ENCODE measurements around the gene FBXO21.
A peak's percentile ranks its signal among the peaks of the same experiment; 100 is the strongest.
"Not testable (repeated sequence)": the region's sequence is repeated elsewhere in the genome, so short reads cannot be mapped to it uniquely, and the experiment has no call there.

Gene FBXO21

DNA sequence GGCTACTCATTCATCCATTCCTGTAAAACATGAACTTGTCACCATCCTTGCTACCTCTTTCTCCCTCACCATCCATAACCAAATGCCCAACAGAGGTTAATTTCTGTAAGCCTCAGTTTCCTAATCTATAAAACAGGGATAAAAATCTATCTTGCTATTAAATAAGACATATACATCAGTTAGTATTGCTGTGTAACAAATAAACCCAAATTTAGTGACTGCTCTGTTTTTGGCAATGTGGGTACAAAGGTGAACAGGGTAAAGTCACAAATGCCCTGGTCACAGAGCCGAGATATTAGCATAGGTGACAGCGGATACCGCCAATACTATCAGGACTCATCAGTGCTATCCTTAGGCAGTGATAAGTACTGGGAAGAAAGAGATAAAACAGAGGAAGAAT is 3.6 kb upstream of the FBXO21 start:
- TF ChIP-seq, protein P1, sequence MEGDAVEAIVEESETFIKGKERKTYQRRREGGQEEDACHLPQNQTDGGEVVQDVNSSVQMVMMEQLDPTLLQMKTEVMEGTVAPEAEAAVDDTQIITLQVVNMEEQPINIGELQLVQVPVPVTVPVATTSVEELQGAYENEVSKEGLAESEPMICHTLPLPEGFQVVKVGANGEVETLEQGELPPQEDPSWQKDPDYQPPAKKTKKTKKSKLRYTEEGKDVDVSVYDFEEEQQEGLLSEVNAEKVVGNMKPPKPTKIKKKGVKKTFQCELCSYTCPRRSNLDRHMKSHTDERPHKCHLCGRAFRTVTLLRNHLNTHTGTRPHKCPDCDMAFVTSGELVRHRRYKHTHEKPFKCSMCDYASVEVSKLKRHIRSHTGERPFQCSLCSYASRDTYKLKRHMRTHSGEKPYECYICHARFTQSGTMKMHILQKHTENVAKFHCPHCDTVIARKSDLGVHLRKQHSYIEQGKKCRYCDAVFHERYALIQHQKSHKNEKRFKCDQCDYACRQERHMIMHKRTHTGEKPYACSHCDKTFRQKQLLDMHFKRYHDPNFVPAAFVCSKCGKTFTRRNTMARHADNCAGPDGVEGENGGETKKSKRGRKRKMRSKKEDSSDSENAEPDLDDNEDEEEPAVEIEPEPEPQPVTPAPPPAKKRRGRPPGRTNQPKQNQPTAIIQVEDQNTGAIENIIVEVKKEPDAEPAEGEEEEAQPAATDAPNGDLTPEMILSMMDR (IDR thresholded peaks at IDR 0.05; ENCODE audit: insufficient read depth, low read length, missing control alignments) = no peak
- no peak for DNase-seq (ENCODE audit: low read depth, low spot score)
- no peak overlapping the region for H3K4me3 ChIP-seq (ENCODE audit: low read depth, low read length)
- ChIA-PET CTCF (no interaction called here), POLR2A (no interaction called here)

DNA sequence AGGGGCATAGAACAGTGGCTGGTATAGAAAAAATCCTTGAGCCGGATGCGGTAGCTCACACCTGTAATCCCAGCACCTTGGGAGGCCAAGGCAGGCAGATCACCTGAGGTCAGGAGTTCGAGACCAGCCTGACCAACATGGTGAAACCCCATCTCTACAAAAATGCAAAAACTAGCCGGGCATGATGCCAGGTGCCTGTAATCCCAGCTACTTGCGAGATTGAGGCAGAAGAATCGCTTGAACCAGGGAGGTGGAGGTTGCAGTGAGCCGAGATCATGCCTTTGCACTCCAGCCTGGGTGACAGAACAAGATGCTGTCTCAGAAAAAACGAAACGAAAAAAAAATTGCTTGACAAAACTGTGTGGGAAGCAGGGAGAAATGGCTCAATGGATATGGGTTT is 2.3 kb upstream of the FBXO21 start:
- H3K4me3 ChIP-seq (ENCODE audit: low read depth, low read length); POLR2A ChIA-PET; DNase-seq (ENCODE audit: low read depth, low spot score): not testable (repeated sequence)
- CTCF ChIA-PET = interaction anchor here (1.2 to 2.3 kb wide), 3 partner anchors 19 to 664 kb away, joined by 4 to 5 read pairs (median 5); no protein-coding TSS in a partner anchor

DNA sequence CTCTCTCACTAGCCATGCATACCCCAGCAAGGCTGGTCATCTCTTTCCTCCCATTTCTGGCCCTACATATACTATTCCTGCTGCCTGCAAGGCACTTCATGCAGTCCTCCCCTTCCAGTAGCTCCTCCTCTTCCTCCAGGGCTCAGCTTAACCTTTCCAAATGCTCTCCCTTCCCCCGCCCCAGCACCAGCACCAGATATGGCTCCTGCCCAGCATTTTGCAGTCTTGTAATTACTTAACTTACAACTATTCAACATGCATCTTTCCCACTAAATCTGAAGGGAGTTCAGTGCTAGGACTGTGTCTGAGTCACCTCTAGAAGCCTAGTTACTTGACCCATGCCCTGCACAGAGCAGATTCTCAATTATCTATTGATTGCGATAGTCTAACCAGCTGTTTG is 1.8 kb upstream of the FBXO21 start:
- no peak for DNase-seq (ENCODE audit: low read depth, low spot score)
- POLR2A ChIA-PET = no interaction called here
- TF ChIP-seq, protein P1 (IDR thresholded peaks at IDR 0.05; ENCODE audit: insufficient read depth, low read length, missing control alignments) = no peak
- CTCF ChIA-PET = interaction anchor here (1.2 to 2.3 kb wide), 3 partner anchors 20 to 665 kb away, joined by 4 to 5 read pairs (median 5); no protein-coding TSS in a partner anchor
- H3K4me3 ChIP-seq (ENCODE audit: low read depth, low read length) = no peak overlapping the region

DNA sequence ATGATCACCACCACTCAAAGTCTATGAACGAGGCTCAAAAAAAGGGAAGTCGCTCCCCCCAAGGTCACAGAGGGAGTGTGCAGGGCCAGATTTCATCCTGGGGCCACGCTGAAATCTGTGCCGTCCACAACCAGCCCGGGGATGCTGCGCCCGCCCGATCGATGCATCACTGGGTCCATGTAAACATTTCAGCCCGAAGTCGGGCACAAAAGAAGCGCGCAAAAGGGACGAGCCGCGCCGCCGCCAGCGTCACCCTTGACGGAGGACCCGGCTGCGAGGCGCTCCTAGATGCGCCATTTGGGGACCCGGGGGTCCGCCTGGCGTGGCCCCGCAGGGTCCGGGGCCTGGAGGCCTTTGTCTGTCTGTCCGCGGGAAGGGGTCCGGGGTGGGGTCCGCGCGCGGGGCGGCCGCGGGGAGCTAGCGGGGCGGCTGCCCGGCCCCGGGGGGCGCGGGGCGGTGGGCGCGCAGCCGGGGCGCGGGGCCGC is 503 bp downstream of the FBXO21 start:
- DNase-seq (ENCODE audit: low read depth, low spot score) = no peak
- POLR2A ChIA-PET = no interaction called here
- TF ChIP-seq, protein P1 (IDR thresholded peaks at IDR 0.05; ENCODE audit: insufficient read depth, low read length, missing control alignments) = no peak
- H3K4me3 ChIP-seq (ENCODE audit: low read depth, low read length) = peak overlapping the region; percentile 95
- CTCF ChIA-PET = interaction anchor here (0.9 kb wide), 1 partner anchor 164 kb away, joined by 4 read pairs; no protein-coding TSS in a partner anchor

DNA sequence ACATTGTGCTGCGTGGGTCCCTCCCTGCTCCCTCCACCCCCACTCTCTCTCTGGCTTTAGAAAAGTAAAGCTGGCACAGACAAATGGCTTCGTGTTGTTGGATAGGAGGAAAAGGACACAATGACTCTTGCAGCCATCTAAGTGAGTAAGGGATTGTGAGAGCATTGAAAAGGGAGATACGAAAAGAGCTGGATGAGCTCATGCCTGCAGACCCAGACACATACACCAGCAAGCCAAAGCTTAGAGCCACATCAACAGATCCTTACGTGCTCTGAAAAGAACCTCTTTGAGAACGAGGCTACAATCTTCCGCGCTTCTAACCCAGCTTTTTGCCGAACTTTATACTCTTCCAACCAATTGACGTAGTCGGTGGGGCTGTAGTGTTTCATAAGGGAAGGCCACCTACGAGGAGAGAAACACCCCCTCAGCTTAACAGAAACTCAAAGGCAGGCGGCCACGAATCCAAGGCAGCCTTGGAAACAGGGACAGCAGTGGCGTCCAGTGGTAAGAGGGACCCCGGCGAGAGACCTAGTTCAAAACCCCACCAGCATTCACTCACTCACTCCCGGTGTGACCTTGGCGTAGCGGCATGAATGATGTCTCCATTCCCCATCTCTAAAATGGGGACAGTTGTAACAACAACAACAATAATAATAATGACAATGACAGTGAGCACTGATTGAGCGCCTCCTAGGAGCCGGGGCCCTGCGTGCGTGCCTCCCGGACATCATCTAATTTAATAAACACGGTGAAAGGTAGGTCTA is 1.1 kb downstream of the FBXO21 start:
- H3K4me3 ChIP-seq (ENCODE audit: low read depth, low read length) = peak overlapping the region; percentile 95
- TF ChIP-seq, protein P1 (IDR thresholded peaks at IDR 0.05; ENCODE audit: insufficient read depth, low read length, missing control alignments) = no peak
- POLR2A ChIA-PET = no interaction called here
- DNase-seq (ENCODE audit: low read depth, low spot score) = peak; percentile 10
- CTCF ChIA-PET = interaction anchor here (0.7 to 1.0 kb wide), 4 partner anchors 24 to 668 kb away, joined by 3 to 5 read pairs (median 4); no protein-coding TSS in a partner anchor

DNA sequence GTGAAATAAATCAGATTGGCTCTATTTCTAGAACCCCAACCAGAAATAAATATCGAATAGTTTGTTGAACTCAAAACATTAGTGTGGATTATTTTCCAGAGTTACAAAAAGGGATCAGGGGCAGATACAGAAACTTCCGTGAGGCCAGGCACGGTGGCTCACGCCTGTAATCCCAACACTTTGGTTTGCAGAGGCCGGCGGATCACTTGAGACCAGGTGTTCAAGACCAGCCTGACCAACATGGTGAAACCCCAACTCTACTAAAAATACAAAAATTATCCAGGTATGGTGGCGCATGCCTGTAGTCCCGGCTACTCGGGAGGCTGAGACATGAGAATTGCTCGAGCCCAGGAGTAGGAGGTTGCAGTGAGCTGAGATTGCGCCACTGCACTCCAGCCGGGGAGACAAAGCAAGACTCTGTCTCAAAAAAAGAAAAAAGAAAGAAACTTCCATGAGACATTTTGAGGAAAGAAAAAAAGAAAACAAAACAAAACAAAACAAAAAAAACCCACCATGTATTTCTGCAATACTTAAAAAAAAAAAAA is 2.1 kb downstream of the FBXO21 start:
- TF ChIP-seq, protein P1 (IDR thresholded peaks at IDR 0.05; ENCODE audit: insufficient read depth, low read length, missing control alignments) = no peak
- no peak overlapping the region for H3K4me3 ChIP-seq (ENCODE audit: low read depth, low read length)
- DNase-seq (ENCODE audit: low read depth, low spot score) = no peak
- ChIA-PET POLR2A (no interaction called here), CTCF (interaction anchor here (0.7 to 1.0 kb wide), 2 partner anchors 25 to 662 kb away, joined by 3 read pairs; no protein-coding TSS in a partner anchor)

Measured in AG04449 (cell line).